Measurements from ENCODE around the gene ADAMTS16. TPM values are rescaled to one million over a fixed set of nuclear protein-coding genes. Genes with fewer than 3 reads are reported as not detected.

The ADAMTS16 gene
- total and polyA plus RNA-seq, 11 donors, result 0.05 to 4.7 (median 0.16) TPM; not detected in 8

GRCh38 chr5:5250758-5251157 lies 110.6 kb downstream of the ADAMTS16 start:
- DNase-seq (no peak), ATAC-seq (no peak)
- Histone ChIP-seq H3K4me3 (no peak overlapping the region), H3K27ac (no peak overlapping the region), H3K9me3 (peaks cover 0 to 23% (median 10%) of the 10 kb centered on the region in 12 donors), H3K4me1 (no peaks in the 10 kb centered on the region), H3K36me3 (no peaks in the 10 kb centered on the region), H3K27me3 (no peaks in the 10 kb centered on the region)
- intact Hi-C loops (cut with DNase I), result no loop called here
- WGBS, 4 donors, result 76 to 81% (median 79%) methylated on average over 6 of the region's 6 CpGs
- TF ChIP-seq, protein P1, sequence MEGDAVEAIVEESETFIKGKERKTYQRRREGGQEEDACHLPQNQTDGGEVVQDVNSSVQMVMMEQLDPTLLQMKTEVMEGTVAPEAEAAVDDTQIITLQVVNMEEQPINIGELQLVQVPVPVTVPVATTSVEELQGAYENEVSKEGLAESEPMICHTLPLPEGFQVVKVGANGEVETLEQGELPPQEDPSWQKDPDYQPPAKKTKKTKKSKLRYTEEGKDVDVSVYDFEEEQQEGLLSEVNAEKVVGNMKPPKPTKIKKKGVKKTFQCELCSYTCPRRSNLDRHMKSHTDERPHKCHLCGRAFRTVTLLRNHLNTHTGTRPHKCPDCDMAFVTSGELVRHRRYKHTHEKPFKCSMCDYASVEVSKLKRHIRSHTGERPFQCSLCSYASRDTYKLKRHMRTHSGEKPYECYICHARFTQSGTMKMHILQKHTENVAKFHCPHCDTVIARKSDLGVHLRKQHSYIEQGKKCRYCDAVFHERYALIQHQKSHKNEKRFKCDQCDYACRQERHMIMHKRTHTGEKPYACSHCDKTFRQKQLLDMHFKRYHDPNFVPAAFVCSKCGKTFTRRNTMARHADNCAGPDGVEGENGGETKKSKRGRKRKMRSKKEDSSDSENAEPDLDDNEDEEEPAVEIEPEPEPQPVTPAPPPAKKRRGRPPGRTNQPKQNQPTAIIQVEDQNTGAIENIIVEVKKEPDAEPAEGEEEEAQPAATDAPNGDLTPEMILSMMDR (IDR thresholded peaks at IDR 0.05), result no peak
- TF ChIP-seq POLR2A (IDR thresholded peaks at IDR 0.05), result no peak

GRCh38 chr5:5252106-5252505 lies 112.0 kb downstream of the ADAMTS16 start:
- H3K36me3 ChIP-seq, result no peaks in the 10 kb centered on the region
- peaks cover 0 to 32% (median 13%) of the 10 kb centered on the region in 12 donors for H3K9me3 ChIP-seq
- no peak overlapping the region for H3K4me3 ChIP-seq
- intact Hi-C loops (cut with DNase I), result no loop called here
- ATAC-seq (no peak), DNase-seq (no peak)
- WGBS, 4 donors, result 59 to 72% (median 63%) methylated on average over 8 of the region's 8 CpGs
- no peaks in the 10 kb centered on the region for H3K4me1 ChIP-seq
- H3K27me3 ChIP-seq, result no peaks in the 10 kb centered on the region
- TF ChIP-seq, protein P1 (IDR thresholded peaks at IDR 0.05), result no peak
- TF ChIP-seq POLR2A (IDR thresholded peaks at IDR 0.05), result no peak
- H3K27ac ChIP-seq, result no peak overlapping the region

- TF ChIP-seq, protein P1 (IDR thresholded peaks at IDR 0.05), result no peak
- TF ChIP-seq POLR2A (IDR thresholded peaks at IDR 0.05), result no peak
- H3K36me3 ChIP-seq, result no peaks in the 10 kb centered on the region
- no peaks in the 10 kb centered on the region for H3K4me1 ChIP-seq
- H3K27ac ChIP-seq, result no peak overlapping the region
- intact Hi-C loops (cut with DNase I), result no loop called here
- 84 to 89% (median 87%) methylated on average over 5 of the region's 5 CpGs for WGBS, 4 donors
- DNase-seq (no peak), ATAC-seq (no peak)
- peaks cover 0 to 32% (median 13%) of the 10 kb centered on the region in 12 donors for H3K9me3 ChIP-seq
- no peaks in the 10 kb centered on the region for H3K27me3 ChIP-seq
- H3K4me3 ChIP-seq, result no peak overlapping the region
Observed at GRCh38 chr5:5257353-5257752, 117.2 kb downstream of the ADAMTS16 start.

DNA sequence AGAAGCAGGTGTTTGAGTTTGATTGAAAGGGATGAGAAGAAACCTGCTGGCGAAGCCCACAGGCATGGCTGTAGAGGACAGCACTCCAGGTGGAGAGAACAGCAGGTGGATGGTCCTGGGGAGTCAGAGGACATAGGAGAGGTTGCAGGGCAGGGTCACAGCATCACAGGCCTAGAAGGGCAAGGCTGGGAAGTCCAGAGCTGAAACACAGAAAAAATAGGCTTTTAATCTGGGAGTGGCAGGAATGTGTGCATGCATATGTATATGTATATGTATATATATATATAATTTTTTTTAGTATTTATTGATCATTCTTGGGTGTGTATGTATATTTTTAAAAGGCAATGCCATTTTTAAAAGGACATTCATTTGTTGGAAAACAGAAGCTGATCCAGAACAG lies 118.4 kb downstream of the ADAMTS16 start:
- no peak overlapping the region for H3K27ac ChIP-seq
- H3K4me3 ChIP-seq, result no peak overlapping the region
- no peaks in the 10 kb centered on the region for H3K4me1 ChIP-seq
- TF ChIP-seq, protein P1 (IDR thresholded peaks at IDR 0.05), result no peak
- no peak for TF ChIP-seq POLR2A (IDR thresholded peaks at IDR 0.05)
- DNase-seq, result no peak
- no peaks in the 10 kb centered on the region for H3K27me3 ChIP-seq
- no peaks in the 10 kb centered on the region for H3K36me3 ChIP-seq
- WGBS, 4 donors, result 63 to 85% (median 80%) methylated on average over 1 of the region's 1 CpG
- intact Hi-C loops (cut with DNase I), result no loop called here
- peaks cover 0 to 31% (median 13%) of the 10 kb centered on the region in 12 donors for H3K9me3 ChIP-seq
- ATAC-seq, result no peak
